ENCODE data around the gene YJEFN3. TPM values are rescaled to one million over a fixed set of nuclear protein-coding genes. Genes with fewer than 3 reads are reported as not detected.

The YJEFN3 gene
- total RNA-seq, 1 experiment from 2014 or later: 18.5 TPM

DNA sequence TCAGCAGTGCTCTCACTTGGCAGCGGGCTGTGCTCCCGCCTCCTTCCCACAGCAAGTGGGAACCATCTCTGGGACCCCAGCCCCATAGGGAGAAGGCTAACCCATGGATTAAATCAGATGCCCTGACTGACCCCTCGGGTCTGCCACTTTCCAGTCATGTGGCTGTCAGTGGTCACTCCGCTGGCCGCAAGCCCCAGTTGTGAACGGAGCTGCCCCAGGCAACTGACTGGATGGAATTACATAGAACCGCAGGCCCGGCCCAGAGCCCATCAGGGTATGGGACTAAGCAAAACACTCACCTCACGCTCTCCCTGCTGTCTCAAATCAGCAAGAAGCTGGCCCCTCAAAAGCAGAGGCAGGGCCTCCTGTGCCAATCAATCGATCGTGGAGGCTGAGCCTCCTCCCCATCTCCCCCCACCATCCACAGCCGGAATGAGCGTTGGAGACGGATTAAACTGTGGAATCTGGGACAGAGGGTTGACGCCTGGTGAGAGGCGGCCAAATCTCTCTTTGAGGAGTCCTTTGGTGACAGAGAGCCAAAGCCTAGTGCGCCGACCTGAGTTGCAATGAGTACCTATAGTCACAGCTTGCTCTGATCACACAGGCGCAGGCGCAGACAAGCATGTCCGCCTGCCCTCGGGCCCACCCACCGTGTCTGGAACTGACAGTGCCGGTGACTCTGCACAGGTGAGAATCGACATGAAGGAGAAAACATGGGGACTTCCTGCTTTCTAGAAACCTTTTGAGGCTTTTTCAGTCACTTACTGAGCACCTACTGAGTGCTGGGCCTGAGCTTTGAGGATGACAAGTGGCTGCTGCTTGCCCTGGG lies 51.0 kb downstream of the YJEFN3 start:
- H3K4me2 ChIP-seq: no peak overlapping the region
- H3K4me3 ChIP-seq: no peak overlapping the region
- DNase-seq: no peak
- peaks cover 7% of the 10 kb centered on the region; the same call in 1 of the 2 replicates for H3F3A ChIP-seq (ENCODE audit: insufficient read depth, low read depth)
- H3K79me2 ChIP-seq (ENCODE audit: low read depth): no peaks in the 10 kb centered on the region
- no peaks in the 10 kb centered on the region for H4K20me1 ChIP-seq (ENCODE audit: insufficient read depth)
- peaks cover 7% of the 10 kb centered on the region for H3K4me1 ChIP-seq (replicated peaks; ENCODE audit: insufficient read depth)
- ChIA-PET POLR2A (ENCODE audit: unreplicated experiment) (no interaction called here), CTCF (no interaction called here)
- H3K27me3 ChIP-seq (ENCODE audit: insufficient read depth, low read depth): no peaks in the 10 kb centered on the region
- BruUV-seq (replicated peaks): no TSS peak
- H3K36me3 ChIP-seq (ENCODE audit: low read depth): no peaks in the 10 kb centered on the region
- H3K9me3 ChIP-seq (ENCODE audit: insufficient read depth, low read depth): no peaks in the 10 kb centered on the region
- no peak overlapping the region for H2AFZ ChIP-seq
- intact Hi-C loops (cut with micrococcal nuclease; ENCODE audit: unreplicated experiment): no loop called here
- TF ChIP-seq EZH2 (IDR thresholded peaks at IDR 0.05; ENCODE audit: low read depth): no peak
- TF ChIP-seq, protein P1, sequence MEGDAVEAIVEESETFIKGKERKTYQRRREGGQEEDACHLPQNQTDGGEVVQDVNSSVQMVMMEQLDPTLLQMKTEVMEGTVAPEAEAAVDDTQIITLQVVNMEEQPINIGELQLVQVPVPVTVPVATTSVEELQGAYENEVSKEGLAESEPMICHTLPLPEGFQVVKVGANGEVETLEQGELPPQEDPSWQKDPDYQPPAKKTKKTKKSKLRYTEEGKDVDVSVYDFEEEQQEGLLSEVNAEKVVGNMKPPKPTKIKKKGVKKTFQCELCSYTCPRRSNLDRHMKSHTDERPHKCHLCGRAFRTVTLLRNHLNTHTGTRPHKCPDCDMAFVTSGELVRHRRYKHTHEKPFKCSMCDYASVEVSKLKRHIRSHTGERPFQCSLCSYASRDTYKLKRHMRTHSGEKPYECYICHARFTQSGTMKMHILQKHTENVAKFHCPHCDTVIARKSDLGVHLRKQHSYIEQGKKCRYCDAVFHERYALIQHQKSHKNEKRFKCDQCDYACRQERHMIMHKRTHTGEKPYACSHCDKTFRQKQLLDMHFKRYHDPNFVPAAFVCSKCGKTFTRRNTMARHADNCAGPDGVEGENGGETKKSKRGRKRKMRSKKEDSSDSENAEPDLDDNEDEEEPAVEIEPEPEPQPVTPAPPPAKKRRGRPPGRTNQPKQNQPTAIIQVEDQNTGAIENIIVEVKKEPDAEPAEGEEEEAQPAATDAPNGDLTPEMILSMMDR (conservative IDR thresholded peaks at IDR 0.05): no peak
- no peak overlapping the region for H3K27ac ChIP-seq
- no peaks in the 10 kb centered on the region for H3K9me2 ChIP-seq (ENCODE audit: insufficient read depth)

DNA sequence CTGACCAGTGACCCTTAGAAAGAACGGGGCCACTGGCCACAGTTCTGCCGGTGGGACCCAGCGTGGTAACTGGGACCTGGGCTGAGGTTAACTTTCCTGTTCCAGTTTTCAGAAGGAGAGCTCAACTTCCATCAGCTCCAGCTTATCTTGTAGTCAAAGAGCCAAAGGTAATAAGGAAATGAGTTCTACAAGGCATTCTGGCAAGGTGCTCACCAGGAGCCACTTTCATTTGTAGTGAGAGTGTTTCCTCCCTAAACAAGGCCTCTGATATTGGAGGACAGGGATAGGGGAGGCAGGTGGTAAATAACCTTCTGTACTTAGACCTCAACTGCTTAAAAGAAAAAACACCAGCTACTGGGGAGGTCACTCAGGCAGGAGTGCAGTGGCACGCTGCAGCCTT lies 51.7 kb downstream of the YJEFN3 start:
- Histone ChIP-seq H3K4me1 (replicated peaks; ENCODE audit: insufficient read depth) (peaks cover 7% of the 10 kb centered on the region), H3F3A (ENCODE audit: insufficient read depth, low read depth) (peaks cover 5% of the 10 kb centered on the region; the same call in 1 of the 2 replicates), H4K20me1 (ENCODE audit: insufficient read depth) (no peaks in the 10 kb centered on the region), H3K4me2 (no peak overlapping the region), H2AFZ (no peak overlapping the region), H3K4me3 (no peak overlapping the region), H3K9me2 (ENCODE audit: insufficient read depth) (no peaks in the 10 kb centered on the region), H3K36me3 (ENCODE audit: low read depth) (no peaks in the 10 kb centered on the region), H3K27me3 (ENCODE audit: insufficient read depth, low read depth) (no peaks in the 10 kb centered on the region), H3K79me2 (ENCODE audit: low read depth) (no peaks in the 10 kb centered on the region), H3K27ac (no peak overlapping the region), H3K9me3 (ENCODE audit: insufficient read depth, low read depth) (no peaks in the 10 kb centered on the region)
- BruUV-seq (replicated peaks): no TSS peak
- no peak for DNase-seq
- ChIA-PET POLR2A (ENCODE audit: unreplicated experiment) (no interaction called here), CTCF (no interaction called here)
- TF ChIP-seq, protein P1 (conservative IDR thresholded peaks at IDR 0.05): no peak
- intact Hi-C loops (cut with micrococcal nuclease; ENCODE audit: unreplicated experiment): no loop called here

DNA sequence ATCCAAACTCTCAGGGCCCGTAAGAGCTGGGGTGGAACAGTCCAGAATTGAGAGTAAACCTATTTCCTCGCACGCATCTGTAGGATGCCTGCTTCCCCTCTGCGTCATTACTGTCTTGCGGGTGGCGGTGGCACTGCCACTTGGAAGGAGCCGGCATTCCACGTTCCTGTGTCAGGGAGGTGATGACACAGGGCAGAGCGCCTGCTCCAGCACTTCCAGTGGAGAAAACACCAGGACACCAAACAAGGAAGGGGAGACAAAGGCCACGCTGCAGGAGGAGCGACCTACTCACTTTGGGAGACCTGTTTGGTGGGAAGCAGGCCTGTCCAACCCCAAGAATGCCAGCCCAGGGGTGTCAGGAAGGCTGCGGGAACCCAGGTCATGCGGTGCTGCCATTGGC lies 52.7 kb downstream of the YJEFN3 start:
- H4K20me1 ChIP-seq (ENCODE audit: insufficient read depth): no peaks in the 10 kb centered on the region
- ChIA-PET POLR2A (ENCODE audit: unreplicated experiment) (no interaction called here), CTCF (no interaction called here)
- no peak overlapping the region for H2AFZ ChIP-seq
- no peak for TF ChIP-seq EZH2 (IDR thresholded peaks at IDR 0.05; ENCODE audit: low read depth)
- TF ChIP-seq, protein P1 (conservative IDR thresholded peaks at IDR 0.05): no peak
- H3K4me1 ChIP-seq (replicated peaks; ENCODE audit: insufficient read depth): peaks cover 7% of the 10 kb centered on the region
- no peak overlapping the region for H3K4me2 ChIP-seq
- H3K9me2 ChIP-seq (ENCODE audit: insufficient read depth): no peaks in the 10 kb centered on the region
- no peaks in the 10 kb centered on the region for H3K79me2 ChIP-seq (ENCODE audit: low read depth)
- no peaks in the 10 kb centered on the region for H3F3A ChIP-seq (ENCODE audit: insufficient read depth, low read depth)
- intact Hi-C loops (cut with micrococcal nuclease; ENCODE audit: unreplicated experiment): no loop called here
- BruUV-seq (replicated peaks): no TSS peak
- no peak for DNase-seq
- H3K9me3 ChIP-seq (ENCODE audit: insufficient read depth, low read depth): no peaks in the 10 kb centered on the region
- no peak overlapping the region for H3K4me3 ChIP-seq
- no peaks in the 10 kb centered on the region for H3K27me3 ChIP-seq (ENCODE audit: insufficient read depth, low read depth)
- no peak overlapping the region for H3K27ac ChIP-seq
- no peaks in the 10 kb centered on the region for H3K36me3 ChIP-seq (ENCODE audit: low read depth)

Data from PC-9 (cell line).